Forelimb muscle (tissue), 1 donor: ENCODE results near the gene RAB26. TPM values are rescaled to one million over a fixed set of nuclear protein-coding genes. Genes with fewer than 3 reads are reported as not detected.
"Not testable (repeated sequence)": the region's sequence is repeated elsewhere in the genome, so short reads cannot be mapped to it uniquely, and the experiment has no call there.

ENCODE experiments used
- DNase-seq: peaks from one replicate; pipeline ENCODE4 v3.0.0-alpha.2; 2013; ENCODE audit warnings: low read depth
- polyA plus RNA-seq: library from polyadenylated mRNA; unstranded; fragments of 120-200 nt; gene quantifications from one replicate; pipeline ENCODE4 v1.2.1, GENCODE V29; 2013; ENCODE audit not compliant: insufficient read length

The RAB26 gene
- 1.0 TPM for polyA plus RNA-seq

GRCh38 chr16:2147981-2148671 is at the start of gene RAB26:
RAB26 (plus strand) TSS chr16:2148625; CDS start chr16:2148784, 159 bp downstream.
- no peak for DNase-seq

DNA sequence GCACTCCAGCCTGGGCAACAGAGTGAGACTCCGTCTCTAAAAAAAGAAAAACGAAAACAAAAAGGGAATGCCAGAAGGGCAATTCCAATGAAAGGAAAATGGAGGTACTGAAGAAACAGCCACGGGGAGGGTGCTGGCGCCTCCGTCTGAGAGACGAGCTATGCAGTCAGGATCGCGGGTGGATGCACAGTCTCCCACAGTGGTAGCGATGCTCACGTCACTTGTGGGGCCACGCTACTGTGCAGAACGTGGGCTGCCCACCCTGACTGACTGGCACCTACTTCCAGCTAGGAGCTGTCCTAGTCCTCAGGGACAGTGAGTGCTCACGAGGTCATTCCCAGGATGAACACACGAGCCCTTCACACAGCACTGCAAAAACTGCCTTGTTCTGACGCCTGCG is 46.8 kb upstream of the RAB26 start:
- not testable (repeated sequence) for DNase-seq

DNA sequence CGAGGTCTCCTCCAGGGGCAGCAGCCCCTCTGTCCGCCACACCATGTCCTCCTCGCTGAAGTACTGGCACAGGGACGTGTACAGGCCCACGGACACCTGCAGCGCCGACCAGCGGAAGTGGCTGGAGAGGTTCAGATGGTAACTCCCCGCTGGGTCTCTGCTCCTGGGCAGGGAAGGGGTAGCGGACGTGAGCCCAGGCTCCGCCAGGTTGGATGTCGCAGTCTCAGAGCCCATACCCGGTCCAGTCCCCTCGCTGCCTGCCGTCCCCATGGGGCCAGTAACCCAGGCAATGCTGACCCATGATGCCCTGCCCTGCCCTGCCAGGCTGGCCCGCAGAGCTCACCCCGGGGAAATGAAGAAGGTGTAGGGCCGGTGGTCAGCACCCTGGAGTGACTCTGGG is 46.0 kb upstream of the RAB26 start:
- no peak for DNase-seq

DNA sequence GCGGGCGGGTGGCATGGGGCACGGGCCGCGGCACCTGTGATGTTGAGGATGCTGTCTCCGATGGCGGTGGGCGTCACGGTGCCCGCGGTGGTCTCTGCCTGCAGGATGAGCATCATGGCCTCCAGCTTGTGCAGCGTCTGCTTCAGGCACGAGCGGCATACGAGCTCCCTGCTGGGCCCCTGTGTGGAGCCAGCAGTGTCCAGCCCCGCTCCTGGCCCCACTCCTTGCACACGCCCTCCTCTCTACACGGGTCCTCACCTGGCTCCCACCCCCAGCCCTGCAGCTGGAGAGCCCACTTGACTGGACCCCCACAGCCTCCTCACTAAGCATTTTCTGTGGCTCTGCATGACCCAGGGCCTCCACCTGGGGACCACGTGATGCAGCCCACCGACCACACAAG is 44.0 kb upstream of the RAB26 start:
- not testable (repeated sequence) for DNase-seq

- DNase-seq = not testable (repeated sequence)
Observed at GRCh38 chr16:2105291-2105690, 43.1 kb upstream of the RAB26 start.

GRCh38 chr16:2105769-2106168 is 42.7 kb upstream of the RAB26 start:
- DNase-seq = not testable (repeated sequence)

- DNase-seq = not testable (repeated sequence)
Observed at GRCh38 chr16:2106211-2106610, 42.2 kb upstream of the RAB26 start.

DNA sequence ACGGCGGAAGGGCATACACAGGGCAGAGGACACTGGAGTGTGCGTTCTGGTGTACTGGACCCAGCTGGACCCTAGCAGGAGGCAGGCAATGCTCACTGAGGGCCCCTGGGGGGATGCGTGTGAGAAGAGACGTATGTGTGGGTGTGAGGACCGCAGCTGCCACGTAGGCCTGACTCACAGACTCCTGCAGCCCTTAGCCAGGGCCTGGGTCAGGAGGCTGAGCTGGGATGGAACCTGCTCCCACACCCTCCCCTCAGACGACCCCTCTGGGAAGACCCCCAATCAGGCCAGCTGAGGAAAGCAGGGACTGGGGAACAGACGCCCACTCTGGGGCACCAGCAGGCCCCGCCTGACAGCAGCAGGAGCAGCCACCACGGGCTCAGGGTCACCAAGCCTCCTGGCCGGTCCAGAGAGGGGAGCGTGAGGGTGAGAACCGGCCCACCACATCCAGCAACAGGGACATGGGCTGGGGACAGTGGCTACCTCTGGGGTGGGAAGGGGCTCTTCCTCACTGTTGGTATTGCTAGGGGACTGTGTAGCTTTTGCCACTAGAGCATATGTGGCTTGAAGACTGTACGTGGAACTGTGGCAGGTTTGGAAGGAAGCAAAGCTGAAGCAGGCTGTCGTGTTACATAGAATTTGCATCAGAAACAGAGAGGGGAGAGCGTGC is 41.2 kb upstream of the RAB26 start:
- DNase-seq = not testable (repeated sequence)

DNA sequence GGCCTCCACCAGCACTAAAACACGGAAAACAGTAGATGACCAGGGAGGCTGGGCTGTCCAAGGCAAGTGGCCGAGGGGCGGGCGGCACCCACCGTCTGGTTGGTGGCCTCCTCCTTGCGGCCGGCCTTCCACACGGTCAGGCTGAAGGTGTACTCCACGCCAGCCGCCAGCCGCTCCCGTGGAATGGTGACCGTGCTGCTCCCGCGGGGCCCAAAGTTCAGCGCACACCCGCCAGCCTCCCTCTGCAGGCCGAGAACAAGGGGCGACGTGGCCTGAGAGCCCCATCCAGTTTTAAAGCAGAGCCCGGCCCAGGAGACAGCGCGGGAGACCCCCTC is 40.7 kb upstream of the RAB26 start:
- DNase-seq = not testable (repeated sequence)

GRCh38 chr16:2108446-2109270 is 39.8 kb upstream of the RAB26 start:
- not testable (repeated sequence) for DNase-seq

DNA sequence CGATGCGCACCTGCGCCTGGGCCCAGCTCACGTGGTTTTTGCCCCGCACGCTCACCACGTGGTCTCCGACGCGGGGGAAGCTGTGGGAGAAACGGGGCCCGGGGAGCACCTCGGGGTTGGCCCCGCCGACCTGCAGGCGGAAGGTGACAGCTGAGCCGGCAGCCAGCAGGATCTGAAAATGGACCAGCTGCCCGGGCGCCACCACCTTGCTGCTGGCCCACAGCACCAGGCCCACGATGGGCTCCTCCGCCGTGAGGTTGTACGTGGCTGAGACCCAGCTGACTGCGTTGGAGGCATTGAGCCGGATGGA is 39.2 kb upstream of the RAB26 start:
- DNase-seq = not testable (repeated sequence)

- DNase-seq = not testable (repeated sequence)
Observed at GRCh38 chr16:2109872-2110271, 38.6 kb upstream of the RAB26 start.

DNA sequence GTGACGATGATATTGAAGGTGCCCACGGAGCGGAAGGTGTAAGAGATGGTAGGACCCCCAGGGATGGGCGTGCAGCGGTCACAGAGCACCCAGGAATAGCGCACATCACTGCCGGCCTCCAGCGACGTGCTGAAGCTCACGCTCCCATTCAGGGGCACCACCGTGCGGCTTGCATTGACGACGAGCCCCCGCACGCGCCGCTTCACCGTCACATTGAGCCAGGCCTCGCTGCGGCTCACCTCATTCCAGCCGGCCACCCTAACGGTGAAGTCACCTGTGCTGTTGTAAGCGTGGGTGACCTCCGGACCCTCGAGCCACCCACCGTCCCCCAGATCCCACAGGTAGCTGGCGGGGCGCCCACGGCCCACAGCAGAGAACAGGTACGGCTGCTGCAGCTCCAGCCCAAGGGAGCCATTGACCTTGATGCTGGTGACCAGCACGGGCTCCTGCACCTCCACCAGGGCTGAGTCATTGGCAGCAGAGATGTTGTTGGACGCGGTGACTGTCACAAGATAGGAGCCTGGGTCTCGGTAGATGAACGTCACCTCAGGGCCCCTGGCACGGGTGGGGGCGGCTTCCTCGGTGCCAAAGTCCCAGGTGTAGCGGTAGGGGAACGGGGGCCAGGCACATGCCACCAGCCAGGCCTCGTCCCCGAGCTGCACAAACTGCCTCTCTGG is 38.0 kb upstream of the RAB26 start:
- DNase-seq = not testable (repeated sequence)

GRCh38 chr16:2111009-2111353 is 37.4 kb upstream of the RAB26 start:
- not testable (repeated sequence) for DNase-seq

GRCh38 chr16:2111412-2112335 is 36.8 kb upstream of the RAB26 start:
- DNase-seq = not testable (repeated sequence)

- DNase-seq = not testable (repeated sequence)
Observed at GRCh38 chr16:2112539-2113106, 35.8 kb upstream of the RAB26 start.

DNA sequence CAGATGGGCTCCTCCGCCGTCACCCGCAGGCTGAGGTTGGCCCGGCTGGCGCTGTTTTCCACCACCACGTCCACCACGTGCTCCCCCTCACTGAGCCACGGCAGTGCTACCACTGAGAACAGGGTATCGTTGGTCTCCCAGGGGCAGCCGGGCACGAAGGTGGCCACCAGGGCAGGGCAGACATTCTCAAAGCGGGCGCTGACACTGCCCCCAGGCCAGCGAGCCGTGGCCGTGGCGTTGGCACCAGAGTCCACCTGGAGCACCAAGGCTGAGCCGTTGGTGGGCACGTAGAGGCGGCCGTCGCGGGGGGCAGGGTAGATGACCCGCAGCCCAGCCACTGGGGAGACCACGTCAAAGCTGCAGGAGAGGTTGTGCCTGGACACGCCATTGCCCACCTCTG is 34.2 kb upstream of the RAB26 start:
- DNase-seq = not testable (repeated sequence)

DNA sequence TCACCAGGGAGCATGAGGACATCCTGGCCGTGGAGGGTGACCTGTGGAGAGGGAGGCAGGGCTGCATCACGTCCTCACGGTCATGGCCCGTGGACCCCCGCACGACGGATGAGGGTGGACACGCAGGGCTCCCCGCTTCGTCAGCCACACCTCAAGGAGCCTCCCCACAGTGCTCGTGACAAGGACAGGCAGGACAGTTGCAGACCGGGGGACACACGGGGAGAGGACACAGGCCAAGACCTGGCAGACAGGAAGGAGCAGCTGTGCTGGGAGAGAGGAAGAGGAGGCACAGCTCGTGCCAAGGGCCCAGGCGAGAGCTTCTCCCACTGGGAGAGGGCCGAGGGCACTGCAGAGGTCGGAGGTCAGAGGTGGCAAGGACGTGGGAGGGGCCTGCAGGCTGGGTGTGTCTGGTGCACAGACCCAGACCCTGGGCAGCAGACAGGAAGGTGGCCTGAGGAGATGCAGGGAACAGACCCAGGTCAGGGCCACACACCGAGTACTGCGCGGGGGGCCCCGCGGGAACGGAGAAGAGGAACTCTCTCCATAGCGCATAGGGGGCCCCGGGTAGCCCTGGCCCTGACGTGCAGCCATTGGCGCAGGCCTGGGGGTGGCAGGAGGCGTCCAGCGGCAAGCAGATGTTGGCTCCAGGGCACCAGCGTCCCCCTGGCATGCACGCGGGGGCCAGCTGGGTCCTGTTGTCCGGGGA is 33.4 kb upstream of the RAB26 start:
- not testable (repeated sequence) for DNase-seq

DNA sequence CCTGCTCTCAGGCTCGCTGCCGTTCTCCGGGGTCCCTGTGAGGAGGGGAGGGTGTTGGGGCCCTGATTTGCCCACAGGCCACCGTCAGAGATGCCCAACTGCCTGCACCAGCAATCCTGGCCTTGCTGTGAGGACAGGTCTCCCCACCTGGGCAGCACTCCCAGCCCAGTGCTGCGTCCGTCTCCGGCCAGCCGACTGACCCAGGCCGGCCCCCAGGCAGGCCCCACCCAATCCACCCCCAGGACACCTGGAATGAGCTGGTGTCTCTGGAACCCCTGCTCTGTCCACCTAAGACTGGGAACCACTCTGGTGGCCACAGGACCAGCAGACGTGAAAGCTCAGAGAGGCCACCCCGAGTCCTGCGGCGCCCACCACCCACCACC is 32.8 kb upstream of the RAB26 start:
- DNase-seq = no peak

DNA sequence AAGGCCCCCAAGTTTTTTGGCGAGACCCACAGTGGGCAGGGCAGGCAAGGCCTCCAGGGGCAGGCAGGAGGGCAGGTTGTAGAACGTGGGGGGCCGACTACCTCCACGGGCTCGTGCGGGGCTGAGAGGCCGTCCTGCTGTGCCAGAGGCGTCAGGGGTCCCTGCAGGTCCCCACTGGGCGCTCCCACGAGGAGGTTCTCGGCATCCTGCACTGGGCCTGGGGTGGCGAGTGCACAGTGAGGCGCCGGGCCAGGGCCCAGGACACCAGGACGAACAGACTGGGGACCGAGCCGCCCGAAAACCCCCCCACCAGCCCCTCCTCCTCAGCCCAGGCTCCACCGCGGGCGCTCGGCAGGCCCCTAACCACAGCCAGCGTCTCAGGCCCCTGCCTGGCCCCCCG is 32.0 kb upstream of the RAB26 start:
- not testable (repeated sequence) for DNase-seq
